ENCODE results near the gene BCL6.

GRCh38 chr3:187673012-187673411 lies 72.3 kb downstream of the BCL6 start:
- TF ChIP-seq POLR2AphosphoS5 (IDR thresholded peaks at IDR 0.05; ENCODE audit: borderline replicate concordance, low read depth, low read length) (no peak), EZH2 (IDR thresholded peaks at IDR 0.05) (no peak), FOXP2 (optimal IDR thresholded peaks at IDR 0.05; ENCODE audit: control extremely low read depth, extremely low read length, insufficient read depth) (no peak)

All from SK-N-MC (cell line).